Spleen (tissue), 11 donors: Measurements from ENCODE around the gene P2RY2. TPM values are rescaled to one million over a fixed set of nuclear protein-coding genes. Genes with fewer than 3 reads are reported as not detected.
A peak's percentile ranks its signal among the peaks of the same experiment; 100 is the strongest.

Experiments
- DNase-seq: peaks from one replicate; pipeline ENCODE4 v3.0.0-alpha.2; 2020
- H3K27ac ChIP-seq, 8 donors: fragments of 200-600 bp; sonication (generic) in 7 of 8; 1 replicate in 4 of 8; 2 replicates in 4 of 8; pipeline versions ENCODE4 v1.5.0 to v1.8.0; 2016 to 2021; ENCODE audit warnings: inconsistent platforms in 4 of 8, mild to moderate bottlenecking in 4 of 8, moderate library complexity in 1 of 8
- H3K27me3 ChIP-seq, 7 donors: fragments of 200-600 bp; sonication (generic) in 6 of 7; replicated peaks in 1 of 7; 1 replicate in 4 of 7; 2 replicates in 3 of 7; pipeline versions ENCODE4 v1.5.0 to v1.8.0; 2016 to 2021; ENCODE audit warnings: inconsistent platforms in 3 of 7, mild to moderate bottlenecking in 1 of 7
- H3K36me3 ChIP-seq, 6 donors: fragments of 200-600 bp; sonication (generic) in 5 of 6; 1 replicate in 4 of 6; 2 replicates in 2 of 6; pipeline versions ENCODE4 v1.5.0 to v1.8.0; 2016 to 2021; ENCODE audit warnings: inconsistent platforms in 2 of 6
- H3K4me1 ChIP-seq, 6 donors: fragments of 200-600 bp; sonication (generic) in 5 of 6; 1 replicate in 3 of 6; 2 replicates in 3 of 6; pipeline versions ENCODE4 v1.5.0 to v1.8.0; 2016 to 2021; ENCODE audit warnings: inconsistent platforms in 3 of 6
- H3K4me3 ChIP-seq, 8 donors: fragments of 200-600 bp; sonication (generic) in 7 of 8; 1 replicate in 4 of 8; 2 replicates in 4 of 8; pipeline versions ENCODE4 v1.5.0 to v1.8.0; 2016 to 2021; ENCODE audit warnings: inconsistent platforms in 4 of 8, mild to moderate bottlenecking in 4 of 8, moderate library complexity in 2 of 8
- H3K9me3 ChIP-seq, 8 donors: fragments of 200-600 bp; sonication (generic) in 7 of 8; 1 replicate in 4 of 8; 2 replicates in 4 of 8; pipeline versions ENCODE4 v1.5.0 to v1.8.0; 2016 to 2021; ENCODE audit warnings: inconsistent platforms in 4 of 8
- CTCF ChIP-seq, 11 experiments: fragments of 200-600 bp in 7 of 11; fragments of 450-650 bp in 4 of 11; sonication (generic) in 4 of 11; IDR thresholded peaks in 8 of 11; conservative IDR thresholded peaks in 3 of 11; 1 replicate in 7 of 11; 2 replicates in 4 of 11; pipeline versions ENCODE4 v1.4.0 to v1.8.0; 2016 to 2021; ENCODE audit warnings: antibody characterized with exemption in 11 of 11, inconsistent platforms in 4 of 11, mild to moderate bottlenecking in 1 of 11
- POLR2A ChIP-seq, 3 donors: fragments of 450-650 bp; IDR thresholded peaks; one replicate each; pipeline ENCODE4 v1.5.1; 2017; ENCODE audit warnings: antibody characterized with exemption in 3 of 3, mild to moderate bottlenecking in 1 of 3
- POLR2AphosphoS5 ChIP-seq, 3 donors: sonication (generic); formaldehyde crosslinking; IDR thresholded peaks; one replicate each; pipeline ENCODE4 v1.5.1; 2017; ENCODE audit warnings: antibody characterized with exemption in 3 of 3
- WGBS, 5 donors: extraction: QIAGEN DNeasy Blood & Tissue Kit in 3 of 5; methylation state at CpG; one replicate each; pipeline versions ENCODE4 v1.1.5 to v1.1.7; 2013 to 2018; 5-methylcytosine and 5-hydroxymethylcytosine counted together
- intact Hi-C: fragments of 100-400 bp; cut with DNase I; formaldehyde crosslinking; loops from one replicate; pipeline ENCODE4 v1.15.0; 2023; ENCODE audit warnings: low total_unique reads
- polyA plus RNA-seq, 3 donors: library from polyadenylated mRNA; stranded (reverse); fragments of 200-250 nt; gene quantifications; one replicate each; pipeline ENCODE4 v1.2.1, GENCODE V29; 2013
- total RNA-seq, 7 donors: library from RNA; depleted of rRNA in 3 of 7; stranded (reverse); fragments of >200 nt in 3 of 7; fragmentation: NEBNext Ultra II Directional in 4 of 7; extraction: Animal tissue kit (Norgen Biotek cat#: 25700) in 4 of 7; gene quantifications; one replicate each; pipeline versions ENCODE4 v1.1.0 to v1.2.1, GENCODE V29; 2016 to 2021
- donor health status: healthy with polysubstance abuse.
- donor health status: DM: no; HTN: no; CAD: no; lungs with moderate emphysema.
- donor health status: DM: no; HTN: no; CAD: no.
- donor health status: Bipolar disorder and iron deficiency.
- donor health status: healthy.
- donor health status: DM: no; HTN: no; CAD: no.
- donor health status: DM: yes; HTN: yes; CAD: no.

Gene P2RY2
- total and polyA plus RNA-seq, 10 donors: 0.99 to 17.5 (median 10.7) TPM

- Histone ChIP-seq H3K4me3 (no peak overlapping the region), H3K9me3 (no peaks in the 10 kb centered on the region), H3K36me3 (no peaks in the 10 kb centered on the region), H3K27me3 (peaks cover 0 to 22% (median 4%) of the 10 kb centered on the region in 7 donors), H3K4me1 (peaks cover 23 to 77% (median 54%) of the 10 kb centered on the region in 6 donors), H3K27ac (peak overlapping the region in 6 of 8 donors; percentile 15 to 90 (median 82))
- peak; percentile 59 for DNase-seq
- no peak for TF ChIP-seq POLR2A (IDR thresholded peaks at IDR 0.05)
- no peak for TF ChIP-seq POLR2AphosphoS5 (IDR thresholded peaks at IDR 0.05)
- TF ChIP-seq CTCF (IDR thresholded peaks at IDR 0.05 in 8 of 11, conservative IDR thresholded peaks at IDR 0.05 in 3 of 11): no peak
- intact Hi-C loops: no loop called here
- 68 to 85% (median 77%) methylated on average over 5 of the region's 5 CpGs for WGBS, 5 donors
Observed at GRCh38 chr11:73215191-73216134, 2.6 kb upstream of the P2RY2 start.

GRCh38 chr11:73216465-73216864, 1.6 kb upstream of the P2RY2 start:
- no peaks in the 10 kb centered on the region for H3K9me3 ChIP-seq
- peak overlapping the region in 1 of 8 donors; percentile 71 for H3K4me3 ChIP-seq
- H3K36me3 ChIP-seq: no peaks in the 10 kb centered on the region
- peaks cover 0 to 22% (median 4%) of the 10 kb centered on the region in 7 donors for H3K27me3 ChIP-seq
- peak overlapping the region in 7 of 8 donors; percentile 51 to 90 (median 82) for H3K27ac ChIP-seq
- peaks cover 23 to 84% (median 54%) of the 10 kb centered on the region in 6 donors for H3K4me1 ChIP-seq
- intact Hi-C loops: no loop called here
- TF ChIP-seq POLR2A (IDR thresholded peaks at IDR 0.05): no peak
- no peak for TF ChIP-seq POLR2AphosphoS5 (IDR thresholded peaks at IDR 0.05)
- no peak for TF ChIP-seq CTCF (IDR thresholded peaks at IDR 0.05 in 8 of 11, conservative IDR thresholded peaks at IDR 0.05 in 3 of 11)
- DNase-seq: no peak
- 65 to 96% (median 74%) methylated on average over 2 of the region's 2 CpGs for WGBS, 5 donors

GRCh38 chr11:73217131-73217809, 811 bp upstream of the P2RY2 start:
- Histone ChIP-seq H3K27me3 (peaks cover 0 to 22% (median 4%) of the 10 kb centered on the region in 7 donors), H3K9me3 (no peaks in the 10 kb centered on the region), H3K4me1 (peaks cover 23 to 87% (median 54%) of the 10 kb centered on the region in 6 donors), H3K36me3 (no peaks in the 10 kb centered on the region), H3K4me3 (peak overlapping the region in 7 of 8 donors; percentile 47 to 71 (median 54)), H3K27ac (peak overlapping the region; percentile 40 to 90 (median 80))
- WGBS, 5 donors: 54 to 76% (median 65%) methylated on average over 13 to 15 of the region's 15 CpGs
- TF ChIP-seq POLR2AphosphoS5 (IDR thresholded peaks at IDR 0.05) (peak; percentile 60 to 70 (median 69)), CTCF (IDR thresholded peaks at IDR 0.05 in 8 of 11, conservative IDR thresholded peaks at IDR 0.05 in 3 of 11) (no peak), POLR2A (IDR thresholded peaks at IDR 0.05) (no peak)
- intact Hi-C loops: no loop called here
- peak; percentile 84 for DNase-seq

GRCh38 chr11:73217810-73218105, 323 bp upstream of the P2RY2 start:
- intact Hi-C loops: no loop called here
- Histone ChIP-seq H3K4me1 (peaks cover 23 to 88% (median 54%) of the 10 kb centered on the region in 6 donors), H3K27me3 (peaks cover 0 to 22% (median 4%) of the 10 kb centered on the region in 7 donors), H3K27ac (peak overlapping the region; percentile 40 to 90 (median 80)), H3K4me3 (peak overlapping the region; percentile 47 to 71 (median 54)), H3K9me3 (no peaks in the 10 kb centered on the region), H3K36me3 (no peaks in the 10 kb centered on the region)
- WGBS, 5 donors: 30 to 59% (median 42%) methylated on average over 13 to 14 of the region's 14 CpGs
- no peak for DNase-seq
- TF ChIP-seq CTCF (IDR thresholded peaks at IDR 0.05 in 8 of 11, conservative IDR thresholded peaks at IDR 0.05 in 3 of 11): no peak
- no peak for TF ChIP-seq POLR2AphosphoS5 (IDR thresholded peaks at IDR 0.05)
- TF ChIP-seq POLR2A (IDR thresholded peaks at IDR 0.05): no peak
